Activated naive CD4-positive, alpha-beta T cell treated with anti-CD3 and anti-CD28 coated beads, Interleukin-2, amount 10 ng/mL, durations not matched to agents 7 days and 5 days (primary cell): ENCODE data around the gene SRRM1.

ENCODE experiments used
- CTCF ChIA-PET: fragments of 350-600 bp; sonication (Branson Sonifier 250); formaldehyde crosslinking; loops from one replicate; lab custom pipeline; 2021; ENCODE audit warnings: antibody characterized with exemption; lab: Charles Lee
- DNase-seq: peaks from one replicate; pipeline ENCODE4 v3.0.0-alpha.2; 2020
- H3K27ac Mint-ChIP-seq: one replicate; pipeline ENCODE4 v1.8.0; 2021; ENCODE audit warnings: mild to moderate bottlenecking, moderate library complexity, mixed read lengths
- H3K27me3 Mint-ChIP-seq: one replicate; pipeline ENCODE4 v1.8.0; 2021; ENCODE audit warnings: mild to moderate bottlenecking, mixed read lengths
- H3K36me3 Mint-ChIP-seq: one replicate; pipeline ENCODE4 v1.8.0; 2021; ENCODE audit warnings: mixed read lengths
- H3K4me1 Mint-ChIP-seq: one replicate; pipeline ENCODE4 v1.8.0; 2021; ENCODE audit warnings: mixed read lengths
- H3K4me3 Mint-ChIP-seq: one replicate; pipeline ENCODE4 v1.8.0; 2021; ENCODE audit warnings: mild to moderate bottlenecking, moderate library complexity, mixed read lengths
- H3K9me3 Mint-ChIP-seq: one replicate; pipeline ENCODE4 v1.8.0; 2021; ENCODE audit warnings: mixed read lengths

Gene SRRM1

DNA sequence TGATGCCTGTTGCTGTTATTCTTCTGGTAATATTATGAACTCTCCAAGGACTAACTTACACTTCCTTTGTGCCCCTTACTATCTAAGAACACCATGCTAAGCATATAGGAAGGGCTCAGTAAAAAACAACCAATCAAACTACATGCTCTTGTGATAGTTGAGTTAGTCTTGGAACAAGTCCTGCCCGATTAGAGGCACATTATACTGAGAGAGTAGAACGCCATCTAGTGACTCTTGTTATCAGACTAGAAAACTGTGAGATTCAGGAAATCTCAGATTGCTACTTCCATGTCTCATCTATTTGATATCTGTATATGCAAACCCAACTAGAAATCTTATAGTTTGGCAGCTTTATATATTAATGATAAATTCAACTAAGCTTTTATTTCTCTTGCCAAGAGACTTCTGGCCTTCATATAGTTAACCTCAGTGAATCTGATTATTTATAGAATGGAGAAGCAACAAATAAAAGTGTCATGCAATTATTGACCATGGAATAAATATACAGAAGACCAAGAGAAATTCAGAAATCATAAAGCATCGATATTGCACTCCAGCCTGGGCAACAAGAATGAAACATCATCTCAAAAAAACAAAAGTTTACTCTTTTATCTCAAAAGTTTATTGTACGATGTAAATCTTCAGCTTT, 7.8 kb upstream of the SRRM1 start:
- H3K9me3 Mint-ChIP-seq: no peaks in the 10 kb centered on the region
- no peaks in the 10 kb centered on the region for H3K36me3 Mint-ChIP-seq

DNA sequence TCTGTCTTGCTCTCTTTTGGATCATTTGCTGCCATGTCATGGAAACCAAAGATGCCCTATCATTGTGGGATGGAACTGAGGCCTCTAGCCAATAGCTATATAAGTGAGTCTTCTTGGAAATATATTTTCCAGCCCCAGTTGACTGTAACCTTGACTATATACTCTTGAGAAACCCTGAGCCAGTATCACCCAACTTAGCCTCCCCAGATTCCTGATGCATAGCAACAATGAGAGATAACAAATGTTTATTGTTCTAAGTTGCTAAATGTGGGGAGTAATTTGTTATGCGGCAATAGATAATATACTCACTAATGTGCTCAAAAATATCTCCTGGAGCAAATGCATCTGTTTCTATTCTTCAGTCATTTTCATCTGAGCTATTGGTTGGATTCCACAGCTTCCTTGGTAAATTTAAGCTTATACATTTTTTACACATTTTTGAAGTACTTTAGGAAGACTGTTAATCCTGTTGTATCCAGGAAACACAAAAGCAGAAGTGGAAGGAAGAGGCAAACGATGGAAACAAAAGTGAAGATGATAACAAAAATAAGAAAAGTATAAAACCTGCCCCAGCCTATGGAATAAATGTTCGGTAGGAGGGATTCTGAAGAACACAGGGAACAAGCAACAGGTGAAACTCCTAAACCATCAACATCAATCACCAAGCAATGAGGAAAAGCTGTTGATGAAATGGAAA, 6.3 kb upstream of the SRRM1 start:
- no peak for DNase-seq
- H3K36me3 Mint-ChIP-seq: peaks cover 1% of the 10 kb centered on the region
- no peaks in the 10 kb centered on the region for H3K9me3 Mint-ChIP-seq
- peaks cover 18% of the 10 kb centered on the region for H3K27me3 Mint-ChIP-seq
- H3K4me3 Mint-ChIP-seq: no peak overlapping the region
- CTCF ChIA-PET: interaction anchor here (0.6 to 4.8 kb wide), 13 partner anchors 12 to 438 kb away, joined by 3 to 28 read pairs (median 4); partner anchors contain the start of gene NIPAL3
- H3K27ac Mint-ChIP-seq: no peak overlapping the region
- H3K4me1 Mint-ChIP-seq: peaks cover 22% of the 10 kb centered on the region

More for the DNA sequence above, 7.8 kb upstream of the SRRM1 start:
- Mint-ChIP-seq H3K27ac (no peak overlapping the region), H3K4me3 (no peak overlapping the region), H3K27me3 (peaks cover 27% of the 10 kb centered on the region), H3K4me1 (peaks cover 8% of the 10 kb centered on the region)
- DNase-seq: no peak
- CTCF ChIA-PET: interaction anchor here (0.7 to 4.8 kb wide), 7 partner anchors 48 to 436 kb away, joined by 3 to 28 read pairs (median 3); partner anchors contain the start of gene NIPAL3

DNA sequence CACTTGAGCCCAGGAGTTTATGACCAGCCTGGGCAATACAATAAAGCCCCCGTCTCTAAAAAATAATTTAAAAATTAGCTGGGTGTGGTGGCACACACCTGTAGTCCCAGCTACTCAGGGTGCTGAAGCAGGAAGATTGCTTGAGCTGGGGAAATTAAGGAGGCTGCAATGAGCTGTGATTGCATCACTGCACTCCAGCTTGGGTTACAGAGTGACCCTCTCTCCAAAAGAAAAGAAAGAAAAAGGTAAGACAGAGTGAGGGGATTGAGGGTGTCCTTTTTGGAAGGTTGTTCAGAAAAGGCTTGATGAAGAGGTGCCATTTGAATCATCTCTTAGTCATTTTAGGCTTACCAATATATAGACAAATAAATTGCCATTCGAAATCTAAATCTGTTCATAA, 4.0 kb upstream of the SRRM1 start:
- CTCF ChIA-PET: interaction anchor here (0.6 to 4.8 kb wide), 8 partner anchors 48 to 439 kb away, joined by 3 to 28 read pairs (median 4); partner anchors contain the start of gene STPG1
- DNase-seq: no peak
- peaks cover 23% of the 10 kb centered on the region for H3K4me1 Mint-ChIP-seq
- H3K27ac Mint-ChIP-seq: peak overlapping the region; percentile 33
- H3K27me3 Mint-ChIP-seq: peaks cover 21% of the 10 kb centered on the region
- H3K9me3 Mint-ChIP-seq: no peaks in the 10 kb centered on the region
- peaks cover 4% of the 10 kb centered on the region for H3K36me3 Mint-ChIP-seq
- H3K4me3 Mint-ChIP-seq: no peak overlapping the region

DNA sequence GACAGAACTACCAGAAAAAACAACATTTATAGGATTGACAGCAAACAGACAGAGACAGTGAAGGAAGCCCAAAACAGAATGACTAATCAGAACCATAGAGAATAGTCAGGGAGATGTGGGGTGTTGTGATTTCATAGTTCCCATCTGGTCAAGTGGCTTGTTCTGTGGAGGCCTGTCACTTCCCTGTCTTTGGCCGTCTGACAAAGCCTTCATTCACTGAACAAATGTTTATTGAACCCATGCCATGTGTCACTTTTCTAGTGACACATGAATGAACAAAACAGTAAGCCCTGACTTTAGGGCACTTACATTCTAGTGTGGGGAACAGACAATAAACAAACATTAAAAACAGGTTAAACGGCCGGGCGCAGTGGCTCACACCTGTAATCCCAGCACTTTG, 3.2 kb upstream of the SRRM1 start:
- H3K9me3 Mint-ChIP-seq: no peaks in the 10 kb centered on the region
- no peak for DNase-seq
- no peak overlapping the region for H3K27ac Mint-ChIP-seq
- H3K4me3 Mint-ChIP-seq: no peak overlapping the region
- H3K36me3 Mint-ChIP-seq: peaks cover 8% of the 10 kb centered on the region
- peaks cover 31% of the 10 kb centered on the region for H3K4me1 Mint-ChIP-seq
- peaks cover 21% of the 10 kb centered on the region for H3K27me3 Mint-ChIP-seq
- CTCF ChIA-PET: interaction anchor here (1.0 to 1.9 kb wide), 2 partner anchors 99 to 249 kb away, joined by 4 to 5 read pairs; no protein-coding TSS in a partner anchor

DNA sequence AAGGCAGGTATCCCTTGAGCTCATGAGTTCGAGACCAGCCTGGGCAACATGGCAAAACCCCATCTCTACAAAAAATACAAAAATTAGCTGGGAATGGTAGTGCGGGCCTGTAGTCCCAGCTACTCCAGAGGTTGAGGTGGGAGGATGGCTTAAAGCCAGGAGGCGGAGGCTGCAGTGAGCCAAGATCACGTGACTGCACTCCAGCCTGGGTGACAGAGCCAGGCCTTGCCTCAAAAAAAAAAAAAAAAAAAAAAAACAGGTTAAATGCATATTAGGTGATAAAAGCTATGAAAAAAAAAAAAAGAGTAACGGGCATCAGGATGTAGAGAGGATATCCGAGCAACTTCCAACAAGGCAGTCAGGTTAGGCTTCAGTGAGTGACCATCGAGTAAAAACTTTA, 2.8 kb upstream of the SRRM1 start:
- Mint-ChIP-seq H3K9me3 (no peaks in the 10 kb centered on the region), H3K36me3 (peaks cover 12% of the 10 kb centered on the region), H3K4me3 (no peak overlapping the region), H3K4me1 (peaks cover 33% of the 10 kb centered on the region), H3K27me3 (peaks cover 21% of the 10 kb centered on the region), H3K27ac (no peak overlapping the region)
- no peak for DNase-seq
- CTCF ChIA-PET: interaction anchor here (1.9 kb wide), 1 partner anchor 99 kb away, joined by 5 read pairs; no protein-coding TSS in a partner anchor

DNA sequence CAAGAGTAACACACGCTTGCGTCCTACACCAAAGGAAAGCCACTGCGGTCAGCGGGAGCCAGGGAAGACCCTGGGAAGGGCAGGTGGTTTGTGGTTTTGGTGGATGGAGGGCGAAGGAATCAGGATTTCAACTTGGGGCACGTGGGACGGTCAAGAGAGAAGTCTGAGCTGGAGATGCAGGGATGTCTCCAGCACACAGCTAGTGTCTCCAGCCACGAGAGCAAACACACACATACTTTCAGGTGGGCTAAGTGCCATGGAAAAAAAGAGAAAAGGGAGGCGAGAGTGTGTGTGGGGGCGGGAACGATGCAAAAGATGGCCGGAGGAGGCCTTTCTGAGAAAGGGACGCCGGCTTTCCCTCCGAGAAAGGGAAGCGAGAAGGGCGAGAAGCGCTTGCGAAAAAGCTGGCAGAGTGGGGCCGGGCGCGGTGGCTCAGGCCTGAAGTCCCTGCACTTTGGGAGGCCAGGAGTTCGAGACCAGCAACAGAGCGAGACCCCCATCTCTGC, 1.4 kb upstream of the SRRM1 start:
- Mint-ChIP-seq H3K27me3 (peaks cover 17% of the 10 kb centered on the region), H3K27ac (peak overlapping the region; percentile 98), H3K36me3 (peaks cover 21% of the 10 kb centered on the region), H3K9me3 (no peaks in the 10 kb centered on the region), H3K4me1 (peaks cover 45% of the 10 kb centered on the region), H3K4me3 (peak overlapping the region; percentile 83)
- DNase-seq: peak; percentile 56
- CTCF ChIA-PET: interaction anchor here (0.7 to 1.9 kb wide), 6 partner anchors 100 to 442 kb away, joined by 3 to 5 read pairs (median 3); partner anchors contain the start of gene STPG1

DNA sequence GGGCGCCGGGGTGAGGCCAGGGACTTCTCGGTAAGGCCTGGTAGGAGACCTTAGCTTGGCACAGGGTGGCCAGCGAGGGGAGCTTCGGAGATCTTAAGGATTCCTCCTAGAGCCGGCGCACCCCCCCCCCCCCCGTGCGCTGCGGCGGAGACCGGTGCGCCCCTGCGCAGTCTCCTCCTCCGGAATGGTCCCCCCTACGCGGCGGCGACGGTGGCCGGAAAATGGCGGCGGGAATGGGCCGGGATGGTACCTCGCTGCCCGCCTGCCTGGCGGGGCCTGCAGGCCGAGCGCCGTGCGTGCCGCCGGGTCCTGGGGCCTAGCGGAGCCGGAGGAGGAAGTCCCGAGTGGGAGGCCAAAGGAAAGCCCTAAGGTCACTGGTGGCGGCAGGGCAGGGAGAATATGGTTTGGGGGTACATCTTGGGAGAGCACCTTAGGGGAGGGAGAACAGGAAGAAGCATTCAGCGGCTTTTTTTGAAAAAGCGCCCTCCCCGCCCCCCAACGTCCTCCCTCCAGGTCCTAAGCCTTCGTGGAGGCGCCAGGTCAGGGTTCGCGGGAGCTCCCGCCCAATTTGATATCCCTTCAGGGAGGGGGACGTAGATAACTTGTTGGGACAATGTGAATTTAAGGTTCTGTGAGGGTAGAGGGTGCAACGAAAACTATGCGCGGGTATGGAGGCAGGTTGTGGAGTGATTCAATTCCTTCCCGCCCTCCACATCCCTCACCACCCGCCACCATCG, 429 bp downstream of the SRRM1 start:
- H3K36me3 Mint-ChIP-seq: peaks cover 40% of the 10 kb centered on the region
- DNase-seq: peak; percentile 64
- CTCF ChIA-PET: interaction anchor here (1.4 to 1.5 kb wide), 2 partner anchors 11 to 45 kb away, joined by 3 read pairs; no protein-coding TSS in a partner anchor
- peak overlapping the region; percentile 83 for H3K4me3 Mint-ChIP-seq
- H3K27me3 Mint-ChIP-seq: peaks cover 3% of the 10 kb centered on the region
- H3K27ac Mint-ChIP-seq: peak overlapping the region; percentile 98
- H3K4me1 Mint-ChIP-seq: peaks cover 49% of the 10 kb centered on the region
- H3K9me3 Mint-ChIP-seq: no peaks in the 10 kb centered on the region

DNA sequence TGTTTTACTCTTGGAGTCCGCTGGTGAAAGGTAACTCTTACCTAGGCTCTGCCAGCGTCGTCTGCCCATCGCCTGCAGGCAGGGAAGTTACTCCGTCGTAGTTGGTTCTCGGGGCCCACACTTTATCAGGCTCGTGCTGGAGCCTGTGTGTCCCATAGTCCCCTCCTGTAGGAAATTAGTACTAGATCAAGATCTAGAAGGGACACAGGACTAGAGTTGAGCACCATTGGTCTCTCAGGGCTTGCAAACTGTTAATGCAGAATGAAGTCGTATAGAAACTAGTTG, 940 bp downstream of the SRRM1 start:
- Mint-ChIP-seq H3K9me3 (no peaks in the 10 kb centered on the region), H3K4me3 (peak overlapping the region; percentile 83), H3K36me3 (peaks cover 45% of the 10 kb centered on the region), H3K27ac (peak overlapping the region; percentile 98), H3K27me3 (peaks cover 3% of the 10 kb centered on the region), H3K4me1 (peaks cover 52% of the 10 kb centered on the region)
- DNase-seq: no peak
- CTCF ChIA-PET: interaction anchor here (1.4 to 1.5 kb wide), 2 partner anchors 10 to 45 kb away, joined by 3 read pairs; no protein-coding TSS in a partner anchor

DNA sequence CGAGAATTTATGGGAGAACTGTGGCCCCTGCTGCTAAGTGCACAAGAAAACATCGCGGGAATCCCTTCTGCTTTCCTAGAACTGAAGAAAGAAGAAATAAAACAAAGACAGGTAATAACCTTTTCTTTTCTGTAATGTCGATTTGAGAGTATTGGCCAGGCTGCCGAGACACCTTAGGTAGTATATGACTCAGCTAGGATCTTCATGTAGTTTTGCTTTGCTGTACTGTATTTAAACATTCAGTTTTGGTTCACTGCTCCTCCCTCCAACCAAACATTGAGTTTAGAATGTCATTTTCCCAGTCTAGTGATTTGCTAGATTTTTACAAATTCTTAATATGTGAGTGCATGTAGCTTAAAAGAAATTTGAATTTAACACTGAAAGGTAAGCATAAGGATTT, 5.8 kb downstream of the SRRM1 start:
- Mint-ChIP-seq H3K36me3 (peaks cover 79% of the 10 kb centered on the region), H3K4me1 (peaks cover 37% of the 10 kb centered on the region), H3K27me3 (no peaks in the 10 kb centered on the region), H3K4me3 (no peak overlapping the region), H3K27ac (no peak overlapping the region), H3K9me3 (no peaks in the 10 kb centered on the region)
- DNase-seq: no peak
- CTCF ChIA-PET: no interaction called here

DNA sequence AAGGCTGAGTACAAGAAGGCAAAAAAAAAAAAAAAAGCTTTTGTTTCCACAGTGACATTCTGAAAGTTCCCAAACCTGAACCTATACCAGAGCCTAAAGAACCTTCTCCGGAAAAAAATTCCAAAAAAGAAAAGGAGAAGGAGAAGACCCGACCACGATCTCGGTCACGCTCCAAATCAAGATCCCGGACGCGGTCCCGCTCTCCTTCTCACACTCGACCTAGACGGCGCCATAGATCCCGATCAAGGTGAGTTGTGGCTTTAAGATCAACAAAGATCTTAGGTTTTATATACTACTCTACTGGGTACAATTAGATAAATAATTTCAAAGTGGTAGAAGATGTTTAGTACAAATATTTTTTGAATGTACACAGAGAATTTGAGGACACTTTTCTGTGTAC, 9.3 kb downstream of the SRRM1 start:
- CTCF ChIA-PET: interaction anchor here (1.0 to 1.2 kb wide), 2 partner anchors 13 to 36 kb away, joined by 3 to 4 read pairs; no protein-coding TSS in a partner anchor
- Mint-ChIP-seq H3K9me3 (no peaks in the 10 kb centered on the region), H3K4me3 (no peak overlapping the region), H3K27me3 (no peaks in the 10 kb centered on the region), H3K36me3 (peaks cover 83% of the 10 kb centered on the region), H3K27ac (no peak overlapping the region), H3K4me1 (peaks cover 15% of the 10 kb centered on the region)
- DNase-seq: no peak

DNA sequence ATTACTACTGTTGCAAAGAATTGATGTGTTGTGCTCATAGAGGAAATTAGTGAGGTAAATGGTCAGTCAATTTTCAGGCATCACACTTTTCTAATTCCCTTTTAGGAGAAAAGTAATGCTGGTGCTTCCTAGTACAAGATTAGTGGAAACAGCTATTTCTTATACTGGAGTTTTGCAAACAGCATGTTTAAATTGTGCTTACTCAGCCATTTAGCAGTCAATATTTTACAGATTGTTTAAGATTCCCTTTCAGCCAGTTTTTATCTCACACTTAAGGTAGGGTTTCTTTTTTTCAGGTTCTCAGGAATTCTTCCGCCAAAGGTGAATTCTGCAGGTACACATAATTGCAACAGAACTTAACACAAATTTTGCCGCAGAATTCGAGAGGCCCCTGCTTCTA, 10.9 kb downstream of the SRRM1 start:
- no peak overlapping the region for H3K4me3 Mint-ChIP-seq
- CTCF ChIA-PET: interaction anchor here (0.9 to 1.0 kb wide), 2 partner anchors 10 to 177 kb away, joined by 3 read pairs; no protein-coding TSS in a partner anchor
- H3K4me1 Mint-ChIP-seq: peaks cover 13% of the 10 kb centered on the region
- no peaks in the 10 kb centered on the region for H3K9me3 Mint-ChIP-seq
- H3K36me3 Mint-ChIP-seq: peaks cover 74% of the 10 kb centered on the region
- no peak overlapping the region for H3K27ac Mint-ChIP-seq
- no peaks in the 10 kb centered on the region for H3K27me3 Mint-ChIP-seq
- no peak for DNase-seq

DNA sequence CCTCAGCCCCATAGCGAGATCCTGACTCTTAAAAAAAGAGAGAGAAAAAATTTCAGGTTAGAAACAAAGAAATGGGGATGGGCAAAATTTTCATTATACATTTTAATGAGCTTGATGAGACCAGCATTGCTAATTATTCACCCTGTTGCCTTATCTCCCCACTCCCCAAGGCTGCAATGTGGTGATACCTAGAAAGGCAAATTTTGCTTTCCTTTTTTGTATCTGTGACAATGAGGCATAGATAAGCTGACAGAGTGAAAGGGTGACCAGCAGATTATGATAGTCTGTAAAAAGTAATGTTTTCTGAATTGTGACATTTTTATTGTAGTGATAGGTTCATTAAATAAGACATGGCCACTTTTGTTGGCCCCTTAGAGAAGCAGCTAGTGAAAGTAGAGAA, 12.9 kb downstream of the SRRM1 start:
- CTCF ChIA-PET: interaction anchor here (0.6 to 0.8 kb wide), 3 partner anchors 31 to 175 kb away, joined by 3 read pairs; no protein-coding TSS in a partner anchor
- H3K36me3 Mint-ChIP-seq: peaks cover 70% of the 10 kb centered on the region
- H3K9me3 Mint-ChIP-seq: no peaks in the 10 kb centered on the region
- no peak overlapping the region for H3K27ac Mint-ChIP-seq
- H3K4me1 Mint-ChIP-seq: peaks cover 13% of the 10 kb centered on the region
- no peak overlapping the region for H3K4me3 Mint-ChIP-seq
- H3K27me3 Mint-ChIP-seq: no peaks in the 10 kb centered on the region
- DNase-seq: no peak

DNA sequence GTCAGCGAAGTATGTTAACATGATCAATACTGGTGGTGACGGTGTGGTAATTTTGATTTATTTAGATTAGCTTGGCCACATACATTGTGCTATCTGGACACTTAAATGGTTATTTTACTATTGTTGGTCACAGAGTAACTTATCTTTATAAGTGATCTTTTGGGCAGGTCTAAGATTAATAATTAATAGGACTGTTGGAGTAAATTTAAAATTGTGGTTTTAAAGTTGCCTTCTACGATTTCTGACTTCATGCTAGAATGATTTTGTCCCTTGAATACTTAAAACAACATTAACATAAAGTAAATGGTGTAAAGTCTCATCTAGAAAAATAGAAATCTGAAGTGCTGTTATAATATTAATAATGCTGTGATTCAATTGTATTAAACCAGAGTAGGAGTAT, 14.7 kb downstream of the SRRM1 start:
- no peak for DNase-seq
- no peak overlapping the region for H3K4me3 Mint-ChIP-seq
- peaks cover 13% of the 10 kb centered on the region for H3K4me1 Mint-ChIP-seq
- H3K9me3 Mint-ChIP-seq: no peaks in the 10 kb centered on the region
- peaks cover 65% of the 10 kb centered on the region for H3K36me3 Mint-ChIP-seq
- H3K27me3 Mint-ChIP-seq: no peaks in the 10 kb centered on the region
- CTCF ChIA-PET: interaction anchor here (0.7 kb wide), 1 partner anchor 468 kb away, joined by 4 read pairs; no protein-coding TSS in a partner anchor
- no peak overlapping the region for H3K27ac Mint-ChIP-seq
